ENCODE results near the gene PRAMEF17.
"Not testable (repeated sequence)": the region's sequence is repeated elsewhere in the genome, so short reads cannot be mapped to it uniquely, and the experiment has no call there.

Gene PRAMEF17

GRCh38 chr1:13389332-13389731 lies at the start of gene PRAMEF17:
Gene PRAMEF17, plus strand, starts transcription at chr1:13389632. Its CDS starts 26 bp downstream, at chr1:13389658.
- not testable (repeated sequence) for DNase-seq

GRCh38 chr1:13342496-13342895 lies 46.9 kb upstream of the PRAMEF17 start:
- DNase-seq = not testable (repeated sequence)

DNA sequence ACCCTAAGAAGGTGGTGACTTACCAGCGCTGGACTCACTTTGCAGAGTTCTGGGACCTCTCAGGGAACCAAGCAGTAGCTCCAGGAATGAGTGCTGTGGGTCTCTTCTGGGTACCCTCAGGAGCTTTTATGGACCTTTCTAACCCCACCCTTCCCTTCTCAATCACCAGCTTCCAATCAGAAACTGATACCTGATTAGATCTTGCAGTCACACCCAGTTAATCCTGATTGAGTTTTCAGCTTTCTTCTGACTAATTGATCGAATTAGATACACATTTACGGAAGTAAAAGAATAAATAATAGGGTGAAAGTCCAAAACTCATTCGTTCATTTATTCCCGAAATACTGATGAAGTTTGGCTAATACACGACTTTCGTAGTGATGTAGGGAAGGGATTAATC lies 42.4 kb upstream of the PRAMEF17 start, which contains the start of gene PRAMEF14:
Gene PRAMEF14 (minus strand): TSS at position 101 of the 400 bp plus-strand sequence. CDS start 1,820 bp downstream, outside the sequence.
- not testable (repeated sequence) for DNase-seq

DNA sequence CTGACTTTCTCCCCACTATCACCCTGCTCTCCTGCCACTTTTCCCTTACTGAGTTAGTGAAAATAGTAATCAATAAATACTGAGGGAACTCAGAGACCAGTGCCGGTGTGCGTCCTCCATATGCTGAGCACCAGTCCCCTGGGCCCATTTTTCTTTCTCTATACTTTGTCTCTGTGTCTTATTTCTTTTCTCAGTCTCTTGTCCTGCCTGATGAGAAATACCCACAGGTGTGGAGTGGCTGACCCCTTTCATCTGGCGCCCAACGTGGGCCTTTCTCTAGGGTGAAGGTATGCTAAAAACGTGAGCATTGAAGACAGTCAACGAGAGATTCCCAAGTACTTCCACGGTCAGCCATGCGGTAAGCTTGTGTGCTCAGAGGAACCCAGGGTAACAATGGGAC lies 36.0 kb upstream of the PRAMEF17 start:
- not testable (repeated sequence) for DNase-seq

GRCh38 chr1:13354475-13354874 lies 35.0 kb upstream of the PRAMEF17 start:
- not testable (repeated sequence) for DNase-seq

- not testable (repeated sequence) for DNase-seq
Measured at GRCh38 chr1:13356774-13357173, 32.7 kb upstream of the PRAMEF17 start.

DNA sequence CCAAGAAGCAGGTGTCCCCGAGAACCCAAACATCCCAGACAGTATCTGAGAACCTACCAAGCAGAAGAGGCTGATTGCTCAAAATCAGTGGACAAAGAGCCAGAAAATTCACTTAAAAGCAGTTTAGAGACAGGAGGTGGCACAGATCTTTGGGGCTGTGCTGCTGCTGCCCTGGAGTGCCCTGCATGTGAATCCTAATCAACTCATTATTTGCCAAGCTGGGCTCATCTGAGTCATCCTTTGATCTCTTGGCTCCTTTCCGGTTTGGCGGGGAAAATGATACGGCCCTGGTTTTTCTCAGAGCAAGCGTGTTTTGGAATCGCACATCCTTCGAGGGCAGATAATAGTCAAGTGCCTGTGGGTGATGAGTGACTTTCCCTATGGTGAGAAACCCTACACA lies 27.1 kb upstream of the PRAMEF17 start:
- DNase-seq = not testable (repeated sequence)

DNA sequence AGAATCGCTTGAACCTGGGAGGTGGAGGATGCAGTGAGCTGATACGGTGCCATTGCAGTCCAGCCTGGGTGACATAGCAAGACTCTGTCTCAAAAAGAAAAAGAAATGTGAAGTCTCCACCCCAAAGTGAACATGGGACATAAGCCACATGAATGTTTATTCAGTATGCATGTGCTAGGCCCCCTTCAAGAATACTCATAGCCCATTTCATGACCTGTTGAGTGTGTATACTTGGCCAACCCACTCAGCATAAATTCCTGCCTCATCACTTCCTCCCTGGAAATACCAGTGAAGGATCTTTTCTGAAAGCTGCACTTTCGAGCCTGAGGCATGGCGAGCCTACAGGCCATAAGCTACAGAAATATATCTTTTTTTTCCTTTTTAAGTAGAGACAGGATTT lies 24.5 kb upstream of the PRAMEF17 start:
- not testable (repeated sequence) for DNase-seq

- not testable (repeated sequence) for DNase-seq
Measured at GRCh38 chr1:13366536-13366935, 22.9 kb upstream of the PRAMEF17 start.

- not testable (repeated sequence) for DNase-seq
Measured at GRCh38 chr1:13368544-13368943, 20.9 kb upstream of the PRAMEF17 start.

- DNase-seq = not testable (repeated sequence)
Measured at GRCh38 chr1:13378983-13379382, 10.4 kb upstream of the PRAMEF17 start.

GRCh38 chr1:13380380-13380779 lies 9.1 kb upstream of the PRAMEF17 start:
- not testable (repeated sequence) for DNase-seq

DNA sequence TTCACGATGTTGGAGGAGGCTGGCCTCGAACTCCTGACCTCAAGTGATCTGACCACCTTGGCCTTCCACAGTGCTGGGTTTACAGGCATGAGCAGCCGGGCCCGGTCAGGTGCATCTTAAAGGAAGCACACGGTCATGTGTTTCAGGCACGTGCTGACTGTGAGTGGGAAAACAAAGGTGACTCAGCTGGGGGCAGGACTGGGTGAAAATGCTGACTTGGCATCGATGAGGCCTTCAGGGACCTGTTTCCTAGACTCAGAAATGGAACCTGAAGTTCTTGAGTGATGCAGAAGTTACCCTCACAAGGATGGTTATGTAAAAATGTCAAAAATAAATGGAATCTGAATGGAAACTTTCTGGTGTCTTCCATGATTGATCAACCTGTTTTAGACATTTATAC lies 3.6 kb downstream of the PRAMEF17 start:
- DNase-seq = not testable (repeated sequence)

DNA sequence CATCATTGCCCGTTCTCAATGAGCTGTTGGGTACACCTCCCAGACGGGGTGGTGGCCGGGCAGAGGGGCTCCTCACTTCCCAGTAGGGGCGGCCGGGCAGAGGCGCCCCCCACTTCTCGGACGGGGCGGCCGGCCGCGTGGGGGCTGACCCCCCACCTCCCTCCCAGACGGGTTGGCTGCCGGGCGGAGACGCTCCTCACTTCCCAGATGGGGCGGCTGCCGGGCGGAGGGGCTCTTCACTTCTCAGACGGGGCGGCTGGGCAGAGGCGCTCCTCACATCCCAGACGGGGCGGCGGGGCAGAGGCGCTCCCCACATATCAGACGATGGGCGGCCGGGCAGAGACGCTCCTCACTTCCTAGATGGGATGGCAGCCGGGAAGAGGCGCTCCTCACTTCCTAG lies 5.3 kb downstream of the PRAMEF17 start:
- DNase-seq = not testable (repeated sequence)

GRCh38 chr1:13395311-13395710 lies 5.9 kb downstream of the PRAMEF17 start:
- DNase-seq = not testable (repeated sequence)

GRCh38 chr1:13407811-13408210 lies 18.4 kb downstream of the PRAMEF17 start:
- DNase-seq = no peak

GRCh38 chr1:13410150-13410549 lies 20.7 kb downstream of the PRAMEF17 start, which contains the start of gene PRAMEF20:
Gene PRAMEF20, plus strand, starts transcription at chr1:13410450. Its CDS starts 5,905 bp downstream, at chr1:13416355.
- DNase-seq = not testable (repeated sequence)

DNA sequence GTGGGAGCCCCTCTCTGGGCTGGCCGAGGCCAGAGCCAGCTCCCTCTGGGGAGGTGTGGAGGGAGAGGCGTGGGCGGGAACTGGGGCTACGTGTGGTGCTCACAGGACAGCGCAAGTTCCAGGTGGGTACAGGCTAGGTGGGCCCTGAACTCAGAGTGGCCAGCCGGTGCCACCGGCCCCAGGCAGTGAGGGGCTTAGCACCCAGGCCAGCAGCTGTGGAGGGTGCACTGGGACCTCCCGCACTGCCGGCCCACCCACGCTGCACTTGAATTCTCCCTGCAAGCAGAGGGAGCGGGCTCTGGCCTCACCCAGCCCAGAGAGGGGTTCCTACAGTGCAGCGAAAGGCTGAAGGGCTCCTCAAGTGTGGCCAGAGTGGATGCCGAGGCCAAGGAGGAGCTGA lies 41.1 kb downstream of the PRAMEF17 start:
- DNase-seq = no peak

GRCh38 chr1:13432251-13432650 lies 42.8 kb downstream of the PRAMEF17 start:
- no peak for DNase-seq

DNA sequence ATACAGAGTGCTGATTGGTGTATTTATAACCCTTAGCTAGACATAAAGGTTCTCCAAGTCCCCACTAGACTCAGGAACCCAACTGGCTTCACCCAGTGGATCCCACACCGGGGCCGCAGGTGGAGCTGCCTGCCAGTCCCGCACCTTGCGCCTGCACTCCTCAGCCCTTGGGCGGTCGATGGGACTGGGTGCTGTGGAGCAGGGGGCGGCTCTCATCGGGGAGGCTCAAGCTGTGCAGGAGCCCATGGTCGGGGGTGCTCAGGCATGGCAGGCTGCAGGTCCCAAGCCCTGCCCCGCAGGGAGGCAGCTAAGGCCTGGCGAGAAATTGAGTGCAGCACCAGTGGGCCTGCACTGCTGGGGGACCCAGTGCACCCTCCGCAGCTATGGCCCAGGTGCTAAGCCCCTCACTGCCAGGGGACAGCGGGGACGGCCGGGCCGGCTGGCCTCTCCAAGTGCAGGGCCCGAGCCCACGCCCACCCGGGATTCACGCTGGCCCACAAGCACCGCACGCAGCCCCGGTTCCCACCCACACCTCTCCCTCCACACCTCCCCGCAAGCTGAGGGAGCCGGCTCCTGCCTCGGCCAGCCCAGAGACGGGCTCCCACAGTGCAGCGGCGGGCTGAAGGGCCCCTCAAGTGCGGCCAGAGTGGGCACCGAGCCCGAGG lies 44.4 kb downstream of the PRAMEF17 start:
- DNase-seq = not testable (repeated sequence)

DNA sequence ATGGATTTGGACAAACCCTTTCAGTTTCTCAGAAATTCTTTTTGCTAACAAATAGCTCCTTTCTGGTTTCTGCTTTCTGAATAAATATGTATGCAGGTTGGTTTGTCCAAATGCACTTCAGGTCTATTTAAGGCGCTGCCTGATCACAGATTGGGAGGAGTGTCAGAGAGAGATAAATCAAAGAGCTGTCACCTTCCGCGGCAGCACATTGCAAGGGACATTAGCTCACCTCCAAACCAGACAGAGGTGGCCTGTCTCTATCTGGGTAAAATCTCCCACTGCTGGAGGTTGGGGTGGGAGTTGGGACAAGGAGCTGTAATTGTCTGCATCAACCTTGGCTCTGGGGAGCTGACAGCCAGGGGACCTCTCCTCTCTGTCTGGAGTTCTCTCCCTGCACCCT lies 46.0 kb downstream of the PRAMEF17 start:
- DNase-seq = no peak

DNA sequence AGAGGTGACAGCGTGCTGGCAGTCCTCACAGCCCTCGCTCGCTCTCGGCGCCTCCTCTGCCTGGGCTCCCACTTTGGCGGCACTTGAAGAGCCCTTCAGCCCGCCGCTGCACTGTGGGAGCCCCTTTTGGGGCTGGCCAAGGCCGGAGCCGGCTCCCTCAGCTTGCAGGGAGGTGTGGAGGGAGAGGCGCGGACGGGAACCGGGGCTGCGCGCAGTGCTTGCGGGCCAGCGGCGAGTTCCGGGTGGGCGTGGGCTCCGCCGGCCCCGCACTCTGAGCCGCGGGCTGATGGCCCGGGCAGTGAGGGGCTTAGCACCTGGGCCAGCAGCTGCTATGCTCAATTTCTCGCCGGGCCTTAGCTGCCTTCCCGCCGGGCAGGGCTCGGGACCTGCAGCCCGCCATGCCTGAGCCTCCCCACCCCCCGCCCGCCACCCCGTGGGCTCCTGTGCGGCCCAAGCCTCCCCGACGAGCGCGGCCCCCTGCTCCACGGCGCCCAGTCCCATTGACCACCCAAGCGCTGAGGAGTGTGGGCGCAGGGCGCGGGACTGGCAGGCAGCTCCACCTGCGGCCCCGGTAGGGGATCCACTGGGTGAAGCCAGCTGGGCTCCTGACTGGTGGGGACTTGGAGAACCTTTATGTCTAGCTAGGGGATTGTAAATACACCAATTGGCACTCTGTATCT lies 49.8 kb downstream of the PRAMEF17 start:
- DNase-seq = not testable (repeated sequence)
